HuH-7 (cell line): ENCODE data around the gene IGDCC3.
A peak's percentile ranks its signal among the peaks of the same experiment; 100 is the strongest.

ENCODE experiments used
- DNase-seq: peaks from one replicate; pipeline ENCODE4 v3.0.0; 2011; ENCODE audit warnings: low spot score

IGDCC3 gene

DNA sequence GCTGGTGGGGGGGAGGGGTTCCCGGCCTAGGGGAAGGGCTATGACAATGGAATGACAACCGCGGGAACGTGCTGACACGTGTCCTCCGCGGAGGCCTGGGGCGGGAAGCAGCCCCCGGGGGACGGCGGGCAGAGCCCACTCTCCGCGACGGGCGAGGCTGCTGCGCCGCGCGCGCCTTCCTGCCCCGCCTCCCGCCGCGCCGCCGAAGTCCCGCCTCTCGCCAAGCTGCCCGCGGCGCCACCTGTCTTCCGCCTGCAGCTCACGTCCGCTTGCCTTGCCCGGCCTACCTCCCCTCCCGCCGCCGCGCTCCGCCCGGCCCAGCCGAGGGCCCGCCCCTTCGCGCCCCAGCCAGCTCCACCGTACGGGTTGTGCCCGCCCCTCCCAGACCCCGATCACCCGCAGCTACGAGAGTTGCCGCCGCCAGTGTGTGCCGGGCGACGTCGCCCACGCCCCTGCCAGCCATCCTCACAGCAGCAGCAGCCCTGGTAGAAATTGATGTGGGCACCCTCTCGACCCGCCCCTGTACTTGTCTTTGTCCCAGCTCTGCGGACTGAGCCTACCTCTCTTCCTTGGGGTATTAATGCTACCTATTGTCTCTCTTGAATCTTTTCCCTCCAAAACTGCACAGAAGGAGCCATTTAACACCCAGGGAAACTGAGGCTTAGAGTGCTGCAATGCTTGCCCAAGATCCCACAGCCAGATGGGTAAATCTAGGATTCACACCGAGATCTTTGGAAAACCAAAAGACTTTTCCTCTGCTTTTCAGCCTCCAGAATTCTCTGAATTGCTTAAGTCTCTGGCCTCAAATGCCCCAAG is 90.9 kb downstream of the IGDCC3 start, which contains the start of gene PARP16:
TSS of gene PARP16 (minus strand) at position 180 of the 816 bp plus-strand sequence. CDS start 457 bp downstream, outside the sequence.
- DNase-seq, result peak; percentile 90

DNA sequence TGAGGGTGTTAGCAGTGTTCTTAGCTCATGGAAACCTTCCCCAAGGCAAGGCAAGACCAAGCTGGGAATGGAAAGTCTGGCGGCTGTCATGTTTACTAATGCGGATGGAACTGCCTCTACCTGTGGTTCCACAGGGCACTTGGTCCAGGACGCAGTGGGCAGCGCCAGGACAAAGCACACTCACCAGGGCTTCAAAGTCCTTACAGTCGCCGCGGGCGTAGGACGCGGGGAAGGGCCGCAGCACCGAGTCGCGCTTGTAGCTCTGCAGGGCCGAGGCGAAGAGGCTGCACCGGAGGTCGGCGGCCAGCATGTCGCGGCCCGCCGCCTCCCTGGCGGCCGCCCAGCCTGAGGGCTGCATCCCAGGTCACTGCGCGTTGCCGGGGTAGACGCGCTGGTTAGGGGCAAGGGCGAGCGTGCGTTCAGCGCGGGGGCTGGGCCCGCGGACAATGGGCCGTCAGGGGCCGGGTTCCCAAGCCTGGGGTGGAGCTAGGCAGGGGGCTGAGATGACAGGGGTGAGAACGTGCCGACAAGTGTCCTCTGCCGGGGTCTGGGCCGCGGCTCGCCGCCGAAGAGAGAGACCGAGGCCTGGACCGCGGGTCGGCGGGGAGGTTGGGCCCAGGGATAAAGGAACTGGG is 91.6 kb downstream of the IGDCC3 start:
- DNase-seq, result peak; percentile 70

DNA sequence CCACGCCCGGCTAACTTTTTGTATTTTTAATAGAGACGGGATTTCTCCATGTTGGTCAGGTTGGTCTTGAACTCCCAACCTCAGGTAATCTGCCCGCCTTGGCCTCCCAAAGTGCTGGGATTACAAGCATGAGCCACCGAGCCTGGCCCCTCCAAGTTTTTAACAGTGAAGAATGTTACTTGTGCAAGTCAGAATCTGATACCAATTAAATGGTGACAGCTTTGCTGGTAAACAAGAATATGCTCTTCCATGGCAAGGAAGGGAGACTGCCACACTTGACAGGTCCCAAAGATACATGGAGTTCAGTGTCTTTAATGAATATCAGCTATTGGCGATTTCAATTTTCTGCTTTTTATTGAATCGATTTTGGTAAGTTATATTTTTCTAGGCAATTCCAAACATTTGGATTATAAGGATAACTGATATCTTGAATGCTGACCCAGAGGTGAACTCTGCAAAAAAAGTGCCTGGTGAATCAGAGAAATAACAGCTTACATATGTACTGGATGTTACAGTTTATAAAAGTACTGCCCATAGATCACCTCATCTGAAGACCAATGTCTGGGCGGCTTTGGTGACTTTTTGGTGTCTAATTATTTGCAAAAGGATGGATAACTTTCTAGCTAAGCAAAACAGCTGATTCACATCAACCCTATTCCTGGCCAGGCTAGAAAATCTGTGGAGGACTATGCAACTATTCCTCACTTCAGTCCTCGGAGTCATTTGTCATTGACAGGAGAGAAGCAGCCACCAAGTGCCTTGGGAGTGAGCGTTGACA is 92.3 kb downstream of the IGDCC3 start:
- no peak for DNase-seq

DNA sequence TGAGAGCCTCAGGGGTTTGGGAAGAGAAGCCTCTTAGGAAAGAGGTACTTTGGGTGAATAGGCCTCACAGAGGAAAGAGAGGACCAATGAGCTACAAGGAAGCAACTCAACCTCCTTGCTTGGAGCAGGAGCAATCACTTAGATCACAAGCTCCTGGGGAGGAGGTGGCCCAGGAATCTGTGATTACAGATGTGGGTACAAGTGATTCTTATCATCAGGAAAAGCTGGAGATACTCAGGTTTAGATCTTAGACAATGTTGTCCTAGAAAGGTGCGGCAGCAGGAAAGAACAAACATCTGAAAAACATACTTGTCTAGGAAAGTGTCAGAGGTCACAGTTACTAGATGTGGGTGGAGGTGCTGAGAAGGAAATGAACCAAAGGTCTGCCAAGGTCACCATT is 99.3 kb downstream of the IGDCC3 start:
- no peak for DNase-seq
